Right lung (tissue), 5 donors: Measurements from ENCODE around the gene CD99. TPM values are rescaled to one million over a fixed set of nuclear protein-coding genes. Genes with fewer than 3 reads are reported as not detected.
"Not testable (repeated sequence)": the region's sequence is repeated elsewhere in the genome, so short reads cannot be mapped to it uniquely, and the experiment has no call there.

Source experiments
- DNase-seq, 2 donors: peaks; one replicate each; pipeline ENCODE4 v3.0.0-alpha.2; 2013
- polyA plus RNA-seq, 5 donors: library from polyadenylated mRNA; unstranded; fragments of 120-200 nt; gene quantifications; one replicate each; pipeline versions ENCODE4 v1.2.1 to v1.2.3, GENCODE V29; 2013; ENCODE audit warnings: inconsistent platforms in 1 of 5, low replicate concordance in 1 of 5; ENCODE audit not compliant: insufficient read length in 5 of 5, insufficient read depth in 1 of 5

Gene CD99
- polyA plus RNA-seq, 5 donors: 172 to 298 (median 227) TPM

GRCh38 chrX:2718821-2719220 lies 27.7 kb downstream of the CD99 start:
- no peak for DNase-seq

GRCh38 chrX:2719774-2720447 lies 28.8 kb downstream of the CD99 start:
- no peak for DNase-seq

- no peak for DNase-seq
Measured at GRCh38 chrX:2723286-2723879, 32.3 kb downstream of the CD99 start.

- not testable (repeated sequence) for DNase-seq
Measured at GRCh38 chrX:2727264-2727663, 36.2 kb downstream of the CD99 start.

GRCh38 chrX:2732076-2732475 lies 41.0 kb downstream of the CD99 start:
- DNase-seq: no peak

- no peak for DNase-seq
Measured at GRCh38 chrX:2732649-2733048, 41.6 kb downstream of the CD99 start.

- DNase-seq: no peak
Measured at GRCh38 chrX:2733286-2733685, 42.2 kb downstream of the CD99 start.

GRCh38 chrX:2735270-2735669 lies 44.2 kb downstream of the CD99 start:
- no peak for DNase-seq

- no peak for DNase-seq
Measured at GRCh38 chrX:2740672-2741071, 49.6 kb downstream of the CD99 start.

GRCh38 chrX:2741386-2741785 lies 50.3 kb downstream of the CD99 start:
- DNase-seq: no peak

GRCh38 chrX:2746250-2746649 lies 55.2 kb downstream of the CD99 start:
- not testable (repeated sequence) for DNase-seq

- DNase-seq: no peak
Measured at GRCh38 chrX:2748171-2748814, 57.2 kb downstream of the CD99 start.

- DNase-seq: no peak
Measured at GRCh38 chrX:2748815-2749188, 57.7 kb downstream of the CD99 start.

- no peak for DNase-seq
Measured at GRCh38 chrX:2751291-2751690, 60.2 kb downstream of the CD99 start.

GRCh38 chrX:2751874-2752300 lies 60.8 kb downstream of the CD99 start, which contains the start of gene XG:
XG (plus strand) TSS chrX:2752040; CDS start chrX:2752275, 235 bp downstream.
- DNase-seq: not testable (repeated sequence)

- not testable (repeated sequence) for DNase-seq
Measured at GRCh38 chrX:2752441-2752840, 61.3 kb downstream of the CD99 start.

GRCh38 chrX:2755163-2755715 lies 64.1 kb downstream of the CD99 start:
- not testable (repeated sequence) for DNase-seq

- no peak for DNase-seq
Measured at GRCh38 chrX:2756548-2756947, 65.5 kb downstream of the CD99 start.

- DNase-seq: no peak
Measured at GRCh38 chrX:2761246-2761645, 70.2 kb downstream of the CD99 start.

- not testable (repeated sequence) for DNase-seq
Measured at GRCh38 chrX:2762671-2763070, 71.6 kb downstream of the CD99 start.

- DNase-seq: not testable (repeated sequence)
Measured at GRCh38 chrX:2764766-2765548, 73.9 kb downstream of the CD99 start.

- no peak for DNase-seq
Measured at GRCh38 chrX:2765549-2765830, 74.4 kb downstream of the CD99 start.
